Measurements from ENCODE around the gene SP6.
A peak's percentile ranks its signal among the peaks of the same experiment; 100 is the strongest.

The SP6 gene

DNA sequence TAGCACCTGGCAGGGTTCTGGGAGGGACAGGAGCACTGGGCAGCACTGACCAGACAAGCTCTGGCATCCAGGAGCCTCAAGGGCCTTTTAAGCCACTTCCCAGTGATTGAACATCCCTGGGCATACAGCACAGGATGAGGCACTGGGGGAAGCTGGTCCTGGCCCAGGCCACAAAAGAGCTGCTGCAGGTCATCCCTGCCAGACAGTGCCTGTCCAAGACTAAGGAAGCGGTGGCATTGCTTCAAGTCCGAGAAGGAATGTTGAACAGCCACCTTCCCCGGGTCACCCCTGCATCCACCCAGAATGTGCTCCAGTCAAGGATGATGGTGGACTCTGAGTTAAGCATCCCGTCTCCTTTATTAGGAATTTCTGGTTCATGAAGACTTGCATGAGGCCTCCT lies 28.2 kb downstream of the SP6 start:
- Mint-ChIP-seq H3K4me3 (no peak overlapping the region), H3K9me3 (no peaks in the 10 kb centered on the region), H3K27ac (peak overlapping the region; percentile 26), H3K27me3 (no peaks in the 10 kb centered on the region), H3K36me3 (ENCODE audit: low read depth) (peaks cover 69% of the 10 kb centered on the region), H3K4me1 (ENCODE audit: low read depth) (peaks cover 43% of the 10 kb centered on the region)
- intact Hi-C loops (cut with micrococcal nuclease): no loop called here

DNA sequence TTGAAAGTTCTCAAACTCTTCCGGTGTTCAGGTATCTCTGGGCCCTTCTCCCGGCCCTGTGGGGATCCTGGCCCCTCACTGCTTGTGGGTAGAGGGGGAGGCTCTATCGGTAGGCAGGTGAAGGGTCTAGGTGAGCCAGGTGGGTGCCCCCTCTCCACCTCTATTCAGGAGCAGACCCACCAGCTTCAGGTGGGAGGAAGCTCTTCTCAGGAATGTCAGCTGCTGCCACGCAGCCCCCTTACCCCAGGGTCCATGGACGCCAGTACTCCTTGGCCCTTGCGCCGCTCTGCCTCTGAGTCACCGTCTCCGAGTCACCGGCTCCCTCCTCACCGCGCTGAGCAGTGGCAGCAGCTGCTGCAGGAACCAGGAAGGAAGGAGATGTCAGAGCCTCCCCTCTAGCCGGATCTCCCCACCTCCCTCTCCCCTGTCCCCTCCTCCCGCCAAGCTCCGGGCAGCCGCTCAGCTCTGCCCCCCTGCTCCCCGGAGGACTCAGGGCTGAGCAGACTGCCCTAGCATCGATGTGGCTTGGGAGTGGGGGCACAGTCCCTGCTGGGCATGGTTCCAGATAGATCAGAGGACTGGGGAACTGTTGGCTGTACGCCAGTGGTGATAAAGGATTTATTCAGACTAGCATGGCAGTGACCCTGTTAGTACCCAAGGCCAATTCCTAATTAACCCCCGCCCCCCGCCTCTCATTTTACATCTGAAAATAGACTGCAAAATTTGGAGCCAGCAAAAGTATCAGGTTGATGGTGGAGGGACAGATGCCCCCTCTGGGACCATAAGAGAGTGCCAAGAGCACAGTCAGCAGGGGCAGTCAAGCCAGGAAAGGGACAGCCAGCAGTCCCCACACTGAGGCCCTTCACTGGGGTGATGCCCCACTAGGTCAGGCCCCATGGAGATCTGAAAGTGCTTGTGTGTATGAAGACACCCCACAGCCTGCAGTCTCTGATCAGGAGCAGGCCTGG lies 29.3 kb downstream of the SP6 start, which contains the start of gene OSBPL7:
TSS of gene OSBPL7 (minus strand) at position 371 of the 968 bp plus-strand sequence. CDS start 1,516 bp downstream, outside the sequence.
- Mint-ChIP-seq H3K27me3 (no peaks in the 10 kb centered on the region), H3K9me3 (no peaks in the 10 kb centered on the region), H3K4me1 (ENCODE audit: low read depth) (peaks cover 43% of the 10 kb centered on the region), H3K27ac (peak within 1 kb of the TSS; percentile 87), H3K36me3 (ENCODE audit: low read depth) (peaks cover 69% of the 10 kb centered on the region), H3K4me3 (peak within 1 kb of the TSS; percentile 89)
- intact Hi-C loops (cut with micrococcal nuclease): no loop called here

- Mint-ChIP-seq H3K4me3 (peak overlapping the region; percentile 89), H3K4me1 (ENCODE audit: low read depth) (peaks cover 43% of the 10 kb centered on the region), H3K27ac (peak overlapping the region; percentile 87), H3K27me3 (no peaks in the 10 kb centered on the region), H3K9me3 (no peaks in the 10 kb centered on the region), H3K36me3 (ENCODE audit: low read depth) (peaks cover 69% of the 10 kb centered on the region)
- intact Hi-C loops (cut with micrococcal nuclease): no loop called here
These were observed 29.9 kb downstream of the SP6 start for GRCh38 chr17:47821031-47821423.

- Mint-ChIP-seq H3K4me3 (no peak overlapping the region), H3K27me3 (no peaks in the 10 kb centered on the region), H3K36me3 (ENCODE audit: low read depth) (peaks cover 69% of the 10 kb centered on the region), H3K9me3 (no peaks in the 10 kb centered on the region), H3K4me1 (ENCODE audit: low read depth) (peaks cover 43% of the 10 kb centered on the region), H3K27ac (no peak overlapping the region)
- intact Hi-C loops (cut with micrococcal nuclease): no loop called here
These were observed 30.8 kb downstream of the SP6 start for GRCh38 chr17:47820033-47820789.

GRCh38 chr17:47819475-47819874 lies 31.5 kb downstream of the SP6 start:
- Mint-ChIP-seq H3K36me3 (ENCODE audit: low read depth) (peaks cover 69% of the 10 kb centered on the region), H3K4me1 (ENCODE audit: low read depth) (peaks cover 43% of the 10 kb centered on the region), H3K9me3 (no peaks in the 10 kb centered on the region), H3K4me3 (no peak overlapping the region), H3K27ac (no peak overlapping the region), H3K27me3 (no peaks in the 10 kb centered on the region)
- intact Hi-C loops (cut with micrococcal nuclease): no loop called here

DNA sequence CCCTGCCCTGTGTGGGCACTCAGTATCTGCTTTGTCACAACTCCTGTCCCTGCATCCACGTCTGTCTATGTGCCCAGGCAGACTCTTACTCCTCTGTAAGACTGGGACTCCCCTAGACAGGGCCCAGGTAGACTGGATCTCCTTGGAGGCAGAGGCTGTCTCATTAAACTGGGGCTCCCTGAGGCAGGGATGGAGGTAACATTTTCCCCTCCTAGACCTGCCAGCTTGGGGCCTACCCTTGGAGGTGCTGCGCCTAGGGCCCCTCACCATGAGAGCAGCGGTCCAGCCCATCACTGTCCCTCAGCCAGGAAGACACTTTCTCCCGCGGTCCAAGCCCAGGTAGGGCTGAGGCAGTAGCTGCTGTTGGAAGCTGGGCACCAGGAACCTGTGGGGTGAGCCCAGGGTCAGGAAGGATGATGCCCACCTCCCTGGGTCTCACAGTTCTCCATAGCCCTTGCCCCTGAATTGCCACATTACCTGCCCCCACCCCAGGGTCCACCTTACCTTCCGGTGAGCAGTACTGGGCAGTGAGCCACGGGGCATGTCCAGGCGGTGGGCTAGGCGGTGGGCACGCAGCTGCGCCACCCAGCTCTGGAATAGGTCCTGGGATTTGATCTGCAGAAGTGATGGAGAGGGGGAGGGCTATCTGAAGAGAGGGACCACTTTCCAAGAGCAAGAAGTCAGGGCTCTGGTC lies 32.8 kb downstream of the SP6 start:
- intact Hi-C loops (cut with micrococcal nuclease): no loop called here

GRCh38 chr17:47816947-47817346 lies 34.0 kb downstream of the SP6 start:
- intact Hi-C loops (cut with micrococcal nuclease): no loop called here
- Mint-ChIP-seq H3K27ac (no peak overlapping the region), H3K9me3 (no peaks in the 10 kb centered on the region), H3K27me3 (no peaks in the 10 kb centered on the region), H3K4me3 (no peak overlapping the region), H3K36me3 (ENCODE audit: low read depth) (peaks cover 74% of the 10 kb centered on the region), H3K4me1 (ENCODE audit: low read depth) (peaks cover 22% of the 10 kb centered on the region)

More for the DNA sequence above, 32.8 kb downstream of the SP6 start:
- Mint-ChIP-seq H3K9me3 (no peaks in the 10 kb centered on the region), H3K27ac (no peak overlapping the region), H3K36me3 (ENCODE audit: low read depth) (peaks cover 65% of the 10 kb centered on the region), H3K4me3 (no peak overlapping the region), H3K27me3 (no peaks in the 10 kb centered on the region), H3K4me1 (ENCODE audit: low read depth) (peaks cover 34% of the 10 kb centered on the region)

- H3K27me3 Mint-ChIP-seq: no peaks in the 10 kb centered on the region
- peaks cover 76% of the 10 kb centered on the region for H3K36me3 Mint-ChIP-seq (ENCODE audit: low read depth)
- H3K27ac Mint-ChIP-seq: no peak overlapping the region
- no peaks in the 10 kb centered on the region for H3K9me3 Mint-ChIP-seq
- intact Hi-C loops (cut with micrococcal nuclease): no loop called here
- no peak overlapping the region for H3K4me3 Mint-ChIP-seq
- H3K4me1 Mint-ChIP-seq (ENCODE audit: low read depth): peaks cover 15% of the 10 kb centered on the region
These were observed 34.7 kb downstream of the SP6 start for GRCh38 chr17:47816111-47816735.

DNA sequence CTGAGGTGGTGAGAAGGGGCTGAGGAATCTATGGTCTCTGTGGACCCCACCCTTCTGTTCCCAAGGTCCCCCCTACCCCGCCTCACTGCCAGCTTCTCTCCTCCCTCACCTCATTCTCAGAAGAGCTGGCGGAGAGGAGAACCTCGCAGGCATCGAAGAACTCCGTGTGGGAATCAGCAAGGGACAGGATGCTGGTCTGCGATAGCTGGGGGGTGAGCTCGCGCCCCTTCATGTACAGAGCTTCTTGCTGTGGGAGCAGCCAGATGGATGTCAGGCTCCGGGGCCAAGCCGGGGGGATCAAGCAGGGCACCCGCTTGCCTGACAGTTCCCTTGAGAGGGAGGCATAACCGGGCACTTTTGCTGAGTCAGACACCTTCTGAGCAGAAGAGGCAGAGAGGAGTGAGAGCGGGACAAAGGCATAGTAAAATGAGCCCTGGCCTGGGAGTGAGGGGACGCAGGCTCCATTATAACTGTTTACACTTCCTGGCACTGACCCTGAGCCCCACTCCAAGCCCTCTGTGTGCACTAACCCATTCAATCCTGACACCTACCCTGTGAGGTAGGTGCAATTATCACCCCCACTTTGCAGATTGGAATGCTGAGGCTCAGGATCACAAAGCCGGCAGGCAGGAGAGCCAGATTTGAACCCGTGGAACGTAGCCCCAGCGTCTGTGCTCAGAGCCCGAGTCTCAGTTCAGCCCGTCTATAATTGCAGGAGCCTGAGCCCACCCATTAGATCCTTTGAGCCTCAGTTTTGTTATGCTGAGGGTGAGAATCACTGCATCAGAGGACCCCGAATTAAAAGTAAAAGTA lies 35.7 kb downstream of the SP6 start:
- no peaks in the 10 kb centered on the region for H3K27me3 Mint-ChIP-seq
- H3K4me3 Mint-ChIP-seq: no peak overlapping the region
- peaks cover 83% of the 10 kb centered on the region for H3K36me3 Mint-ChIP-seq (ENCODE audit: low read depth)
- intact Hi-C loops (cut with micrococcal nuclease): no loop called here
- no peak overlapping the region for H3K27ac Mint-ChIP-seq
- H3K4me1 Mint-ChIP-seq (ENCODE audit: low read depth): peaks cover 6% of the 10 kb centered on the region
- no peaks in the 10 kb centered on the region for H3K9me3 Mint-ChIP-seq

DNA sequence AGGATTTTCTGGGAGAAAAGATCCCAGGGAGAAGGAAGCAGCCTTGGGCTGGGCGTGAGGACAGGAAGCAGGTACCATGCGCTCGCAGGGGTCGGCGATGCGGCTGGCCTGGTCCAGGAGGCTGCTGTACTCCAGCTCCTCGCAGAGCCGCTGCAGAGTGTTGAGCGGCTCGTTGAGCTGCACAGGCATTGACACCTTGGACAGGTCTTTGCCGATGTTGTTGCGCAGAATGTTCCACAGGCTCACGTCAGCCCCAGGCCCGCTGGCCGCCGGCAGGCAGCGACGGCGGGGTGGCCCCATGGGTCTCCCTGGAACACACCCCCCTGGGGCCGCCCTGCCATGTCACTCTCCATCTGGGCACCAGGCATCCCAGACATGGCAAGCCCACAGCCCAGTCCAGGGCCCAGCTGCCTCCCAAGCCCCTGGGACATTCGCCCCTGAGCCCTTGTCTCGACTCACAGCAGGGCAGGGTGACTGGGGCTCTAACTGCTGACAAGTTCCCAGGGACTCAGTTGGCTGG lies 37.4 kb downstream of the SP6 start:
- Mint-ChIP-seq H3K27me3 (no peaks in the 10 kb centered on the region), H3K4me1 (ENCODE audit: low read depth) (no peaks in the 10 kb centered on the region), H3K27ac (no peak overlapping the region), H3K9me3 (no peaks in the 10 kb centered on the region), H3K36me3 (ENCODE audit: low read depth) (peaks cover 93% of the 10 kb centered on the region), H3K4me3 (no peak overlapping the region)
- intact Hi-C loops (cut with micrococcal nuclease): no loop called here

GRCh38 chr17:47813077-47813476 lies 37.9 kb downstream of the SP6 start:
- Mint-ChIP-seq H3K9me3 (no peaks in the 10 kb centered on the region), H3K27ac (no peak overlapping the region), H3K4me3 (no peak overlapping the region), H3K27me3 (no peaks in the 10 kb centered on the region), H3K36me3 (ENCODE audit: low read depth) (peaks cover 93% of the 10 kb centered on the region), H3K4me1 (ENCODE audit: low read depth) (no peaks in the 10 kb centered on the region)
- intact Hi-C loops (cut with micrococcal nuclease): no loop called here

- Mint-ChIP-seq H3K4me1 (ENCODE audit: low read depth) (no peaks in the 10 kb centered on the region), H3K27ac (no peak overlapping the region), H3K4me3 (no peak overlapping the region), H3K27me3 (no peaks in the 10 kb centered on the region), H3K9me3 (no peaks in the 10 kb centered on the region), H3K36me3 (ENCODE audit: low read depth) (peaks cover 93% of the 10 kb centered on the region)
- intact Hi-C loops (cut with micrococcal nuclease): no loop called here
These were observed 38.6 kb downstream of the SP6 start for GRCh38 chr17:47812146-47812920.
